ENCODE measurements around the gene ARHGAP26.

ARHGAP26 gene

GRCh38 chr5:143182106-143182505 is 411.9 kb downstream of the ARHGAP26 start:
- no peak overlapping the region for H3K4me3 ChIP-seq (ENCODE audit: low read depth, low read length)
- TF ChIP-seq CTCF (IDR thresholded peaks at IDR 0.05; ENCODE audit: borderline replicate concordance, insufficient read depth, low read depth, low read length) = no peak

DNA sequence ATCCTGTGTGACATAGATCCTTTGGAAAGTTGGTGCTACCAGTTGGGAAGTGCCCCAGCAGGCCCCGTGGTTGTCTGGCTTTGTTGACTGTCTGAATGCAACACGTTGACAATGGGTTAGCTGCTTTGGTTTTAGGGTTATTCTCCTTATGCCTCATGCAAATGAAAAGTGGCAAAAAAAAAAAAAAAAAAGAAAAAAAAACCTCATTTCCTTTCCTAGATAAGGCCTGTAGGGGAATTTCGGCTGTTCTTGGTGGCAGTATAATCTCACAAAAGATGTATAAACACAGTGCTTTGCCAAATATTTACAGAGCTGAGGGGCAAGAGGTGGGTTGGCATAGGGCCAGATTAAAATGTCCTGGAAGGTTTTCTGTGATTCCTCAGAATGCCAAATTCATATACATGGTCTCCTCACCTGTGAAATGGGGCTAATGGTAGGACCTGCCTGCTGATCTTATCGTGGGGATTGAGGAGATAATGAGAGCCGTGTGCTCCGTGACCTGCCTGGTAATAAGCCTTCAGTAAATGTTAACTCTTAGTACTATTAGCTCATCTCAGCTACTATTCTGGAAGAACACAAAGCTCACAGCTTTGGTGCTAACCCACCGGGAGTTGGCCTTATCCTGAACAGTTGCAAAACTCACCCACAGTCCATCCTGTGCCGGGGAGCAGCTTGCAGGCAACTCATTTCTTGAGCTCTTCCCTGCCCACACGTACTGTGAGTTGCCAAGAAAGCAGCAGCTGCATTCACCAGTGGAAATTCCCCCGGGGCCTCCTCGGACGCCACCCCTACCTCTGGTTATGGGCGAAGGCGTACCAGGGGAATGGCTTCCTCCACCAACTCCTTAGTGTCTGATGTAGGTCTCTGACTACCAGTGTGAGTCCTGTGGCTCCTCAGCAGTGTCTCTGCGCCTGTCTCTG is 413.0 kb downstream of the ARHGAP26 start:
- no peak overlapping the region for H3K4me3 ChIP-seq (ENCODE audit: low read depth, low read length)
- TF ChIP-seq CTCF (IDR thresholded peaks at IDR 0.05; ENCODE audit: borderline replicate concordance, insufficient read depth, low read depth, low read length) = no peak

DNA sequence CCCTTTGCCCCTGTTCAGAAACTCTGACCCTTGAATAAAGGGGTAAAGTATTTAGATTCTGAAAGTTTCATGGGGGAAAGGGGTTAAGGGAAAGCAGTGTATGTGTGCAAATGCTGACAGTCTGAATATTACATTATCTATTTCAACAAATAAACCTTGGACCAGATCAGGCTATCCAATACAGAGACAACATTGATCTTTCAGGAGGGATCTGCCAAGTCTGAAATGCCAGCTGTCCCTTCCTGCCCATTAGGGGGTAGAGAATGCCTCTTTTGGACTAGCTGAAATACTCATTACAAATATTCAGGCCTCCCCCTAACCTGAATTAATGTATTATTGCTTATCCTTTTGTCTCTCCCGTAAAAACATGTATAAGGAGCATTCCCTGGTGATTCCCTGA is 413.8 kb downstream of the ARHGAP26 start:
- H3K4me3 ChIP-seq (ENCODE audit: low read depth, low read length) = no peak overlapping the region
- TF ChIP-seq CTCF (IDR thresholded peaks at IDR 0.05; ENCODE audit: borderline replicate concordance, insufficient read depth, low read depth, low read length) = no peak

GRCh38 chr5:143186623-143187022 is 416.4 kb downstream of the ARHGAP26 start:
- H3K4me3 ChIP-seq (ENCODE audit: low read depth, low read length) = no peak overlapping the region
- no peak for TF ChIP-seq CTCF (IDR thresholded peaks at IDR 0.05; ENCODE audit: borderline replicate concordance, insufficient read depth, low read depth, low read length)

- no peak for TF ChIP-seq CTCF (IDR thresholded peaks at IDR 0.05; ENCODE audit: borderline replicate concordance, insufficient read depth, low read depth, low read length)
Observed at GRCh38 chr5:143187495-143187894, 417.3 kb downstream of the ARHGAP26 start.

DNA sequence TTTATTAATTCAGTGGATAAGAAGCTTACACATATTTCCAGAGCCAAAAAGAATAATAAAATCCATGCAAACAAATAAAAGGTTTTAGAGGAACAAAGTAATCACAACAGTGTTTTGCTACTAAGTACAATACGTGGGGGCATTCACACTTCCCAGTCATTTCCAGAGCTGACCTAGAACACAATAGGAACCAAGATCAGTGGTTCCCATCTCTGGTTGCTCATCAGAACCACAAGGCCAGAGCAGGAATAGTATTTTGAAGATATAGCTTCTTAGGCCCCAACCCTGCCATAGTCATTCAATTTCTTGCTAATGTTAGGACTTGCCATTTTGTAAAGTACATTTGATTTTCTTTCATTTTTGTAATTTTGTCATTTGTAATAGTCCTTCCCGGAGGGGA is 417.9 kb downstream of the ARHGAP26 start:
- no peak for TF ChIP-seq CTCF (IDR thresholded peaks at IDR 0.05; ENCODE audit: borderline replicate concordance, insufficient read depth, low read depth, low read length)
- H3K4me3 ChIP-seq (ENCODE audit: low read depth, low read length) = no peak overlapping the region

More at GRCh38 chr5:143187495-143187894, 417.3 kb downstream of the ARHGAP26 start:
- no peak overlapping the region for H3K4me3 ChIP-seq (ENCODE audit: low read depth, low read length)

DNA sequence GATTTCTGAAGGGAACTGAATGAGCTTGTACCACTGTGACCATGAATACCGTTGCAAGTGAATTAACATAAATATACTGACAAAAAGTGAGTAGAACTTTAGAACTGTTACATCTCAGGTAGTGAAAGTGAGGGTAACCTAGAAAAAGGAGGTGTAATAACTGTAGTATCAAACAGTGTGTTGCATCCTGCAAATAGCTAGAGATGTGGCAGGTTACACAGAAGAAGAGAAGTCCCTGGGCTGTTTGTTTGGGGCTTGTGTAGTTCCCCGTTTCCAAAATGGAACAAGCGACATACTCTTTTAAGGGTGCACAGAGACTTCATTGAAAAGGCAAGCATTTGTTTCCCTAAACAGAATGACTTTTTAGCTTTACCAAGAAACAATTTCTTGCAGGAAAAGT is 418.5 kb downstream of the ARHGAP26 start:
- no peak for TF ChIP-seq CTCF (IDR thresholded peaks at IDR 0.05; ENCODE audit: borderline replicate concordance, insufficient read depth, low read depth, low read length)

More for the DNA sequence above, 418.5 kb downstream of the ARHGAP26 start:
- no peak overlapping the region for H3K4me3 ChIP-seq (ENCODE audit: low read depth, low read length)
